Measurements from ENCODE around the gene INO80B.

- TF ChIP-seq, protein P1, sequence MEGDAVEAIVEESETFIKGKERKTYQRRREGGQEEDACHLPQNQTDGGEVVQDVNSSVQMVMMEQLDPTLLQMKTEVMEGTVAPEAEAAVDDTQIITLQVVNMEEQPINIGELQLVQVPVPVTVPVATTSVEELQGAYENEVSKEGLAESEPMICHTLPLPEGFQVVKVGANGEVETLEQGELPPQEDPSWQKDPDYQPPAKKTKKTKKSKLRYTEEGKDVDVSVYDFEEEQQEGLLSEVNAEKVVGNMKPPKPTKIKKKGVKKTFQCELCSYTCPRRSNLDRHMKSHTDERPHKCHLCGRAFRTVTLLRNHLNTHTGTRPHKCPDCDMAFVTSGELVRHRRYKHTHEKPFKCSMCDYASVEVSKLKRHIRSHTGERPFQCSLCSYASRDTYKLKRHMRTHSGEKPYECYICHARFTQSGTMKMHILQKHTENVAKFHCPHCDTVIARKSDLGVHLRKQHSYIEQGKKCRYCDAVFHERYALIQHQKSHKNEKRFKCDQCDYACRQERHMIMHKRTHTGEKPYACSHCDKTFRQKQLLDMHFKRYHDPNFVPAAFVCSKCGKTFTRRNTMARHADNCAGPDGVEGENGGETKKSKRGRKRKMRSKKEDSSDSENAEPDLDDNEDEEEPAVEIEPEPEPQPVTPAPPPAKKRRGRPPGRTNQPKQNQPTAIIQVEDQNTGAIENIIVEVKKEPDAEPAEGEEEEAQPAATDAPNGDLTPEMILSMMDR (IDR thresholded peaks at IDR 0.05): no peak
- TF ChIP-seq POLR2A (IDR thresholded peaks at IDR 0.05): no peak
These were observed 45.2 kb downstream of the INO80B start for GRCh38 chr2:74499940-74500577.
